Coronary artery (tissue), 2 donors: ENCODE data around the gene SULT1C3.

ENCODE experiments used
- DNase-seq: peaks from one replicate; pipeline ENCODE4 v3.0.0-alpha.2; 2017; ENCODE audit warnings: low spot score
- H3K27ac ChIP-seq, 2 donors: fragments of 200-600 bp; sonication (generic); one replicate each; pipeline ENCODE4 v1.5.1; 2016 to 2019
- H3K4me3 ChIP-seq: fragments of 200-600 bp; sonication (generic); 2 replicates; pipeline ENCODE4 v1.5.1; 2016; ENCODE audit warnings: mild to moderate bottlenecking, moderate library complexity
- TF ChIP-seq, protein P1 (sequence below): fragments of 200-600 bp; sonication (generic); IDR thresholded peaks from one replicate; pipeline ENCODE4 v1.5.1; 2019; ENCODE audit warnings: antibody characterized with exemption

SULT1C3 gene

DNA sequence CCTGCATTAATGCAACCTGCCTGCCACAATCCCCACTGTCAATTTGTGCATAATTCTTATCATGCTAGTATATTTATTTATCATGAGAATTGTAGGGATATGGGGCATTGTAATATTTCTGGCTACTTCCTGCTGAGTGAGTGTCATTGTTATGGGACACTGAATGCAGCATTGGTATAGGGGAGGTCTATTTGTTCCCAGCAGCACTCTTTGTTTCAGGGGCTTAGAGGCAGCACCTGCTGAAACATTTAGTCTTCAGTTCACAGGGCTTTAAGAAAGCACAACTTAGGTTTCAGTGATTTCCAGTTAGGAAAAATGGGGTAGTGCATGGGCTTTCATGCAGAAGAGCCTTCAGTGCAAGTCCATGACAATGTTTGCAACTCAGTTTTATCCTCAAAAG, 23.6 kb downstream of the SULT1C3 start:
- no peak overlapping the region for H3K27ac ChIP-seq
- DNase-seq: no peak
- TF ChIP-seq, protein P1, sequence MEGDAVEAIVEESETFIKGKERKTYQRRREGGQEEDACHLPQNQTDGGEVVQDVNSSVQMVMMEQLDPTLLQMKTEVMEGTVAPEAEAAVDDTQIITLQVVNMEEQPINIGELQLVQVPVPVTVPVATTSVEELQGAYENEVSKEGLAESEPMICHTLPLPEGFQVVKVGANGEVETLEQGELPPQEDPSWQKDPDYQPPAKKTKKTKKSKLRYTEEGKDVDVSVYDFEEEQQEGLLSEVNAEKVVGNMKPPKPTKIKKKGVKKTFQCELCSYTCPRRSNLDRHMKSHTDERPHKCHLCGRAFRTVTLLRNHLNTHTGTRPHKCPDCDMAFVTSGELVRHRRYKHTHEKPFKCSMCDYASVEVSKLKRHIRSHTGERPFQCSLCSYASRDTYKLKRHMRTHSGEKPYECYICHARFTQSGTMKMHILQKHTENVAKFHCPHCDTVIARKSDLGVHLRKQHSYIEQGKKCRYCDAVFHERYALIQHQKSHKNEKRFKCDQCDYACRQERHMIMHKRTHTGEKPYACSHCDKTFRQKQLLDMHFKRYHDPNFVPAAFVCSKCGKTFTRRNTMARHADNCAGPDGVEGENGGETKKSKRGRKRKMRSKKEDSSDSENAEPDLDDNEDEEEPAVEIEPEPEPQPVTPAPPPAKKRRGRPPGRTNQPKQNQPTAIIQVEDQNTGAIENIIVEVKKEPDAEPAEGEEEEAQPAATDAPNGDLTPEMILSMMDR: no peak
- no peak overlapping the region for H3K4me3 ChIP-seq

DNA sequence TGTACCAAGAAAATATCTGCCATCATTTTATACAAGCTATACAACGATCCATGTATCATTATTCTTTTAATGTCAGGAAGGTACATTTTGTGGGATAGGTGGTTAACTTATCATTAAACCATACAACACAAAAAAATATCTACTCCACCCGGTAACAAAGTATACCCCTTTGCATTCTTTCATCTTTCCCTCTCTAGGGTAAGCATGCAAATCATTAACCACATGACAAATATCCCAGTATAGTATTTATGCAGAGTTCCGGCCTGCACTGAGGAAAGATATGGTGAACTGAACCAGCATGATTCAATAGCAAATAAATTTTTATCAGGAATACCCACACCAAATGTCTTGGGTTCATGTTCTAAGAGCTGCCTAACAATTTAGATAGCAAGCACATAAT, 26.4 kb downstream of the SULT1C3 start:
- H3K4me3 ChIP-seq: no peak overlapping the region
- TF ChIP-seq, protein P1: no peak
- no peak for DNase-seq
- no peak overlapping the region for H3K27ac ChIP-seq

DNA sequence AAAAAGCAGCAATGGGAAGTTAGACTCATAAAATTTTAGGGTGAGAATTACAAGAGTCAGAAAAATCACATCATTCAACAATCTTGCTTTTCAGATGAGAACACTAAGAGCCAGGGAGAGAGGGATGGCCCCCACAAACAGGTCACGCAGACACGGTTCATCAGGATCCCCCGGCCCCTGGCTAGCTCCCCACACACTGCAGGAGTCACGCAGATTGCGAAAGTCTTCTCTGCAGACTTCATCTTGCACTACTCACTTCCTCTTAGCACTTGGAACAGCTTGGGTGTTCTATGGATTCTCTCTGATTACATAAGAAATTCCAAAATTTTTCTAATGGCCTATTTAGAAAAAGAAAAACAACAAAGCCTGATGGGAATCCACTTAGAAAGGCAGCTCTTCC, 27.3 kb downstream of the SULT1C3 start:
- no peak for DNase-seq
- H3K4me3 ChIP-seq: no peak overlapping the region
- H3K27ac ChIP-seq: no peak overlapping the region
- TF ChIP-seq, protein P1: no peak

DNA sequence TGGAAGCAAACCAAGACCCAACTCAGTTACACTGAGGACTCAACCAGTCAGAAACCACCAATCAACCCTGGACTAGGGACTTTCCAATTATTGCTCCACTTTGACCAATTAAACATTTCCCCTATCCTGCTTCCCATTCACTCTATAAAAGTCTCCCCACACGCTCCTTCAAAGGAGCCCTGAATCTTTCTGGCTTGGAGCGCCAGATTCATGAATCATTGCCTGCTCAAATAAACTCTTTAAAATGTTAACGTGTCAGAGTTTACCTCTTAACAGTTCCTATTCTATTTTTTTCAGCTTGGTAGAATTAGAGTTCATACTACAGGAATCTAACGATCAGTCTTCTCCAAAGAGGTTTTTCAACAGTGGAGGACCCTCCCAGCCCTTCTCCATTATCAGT, 28.2 kb downstream of the SULT1C3 start:
- no peak for DNase-seq
- no peak overlapping the region for H3K27ac ChIP-seq
- TF ChIP-seq, protein P1: no peak
- H3K4me3 ChIP-seq: no peak overlapping the region

DNA sequence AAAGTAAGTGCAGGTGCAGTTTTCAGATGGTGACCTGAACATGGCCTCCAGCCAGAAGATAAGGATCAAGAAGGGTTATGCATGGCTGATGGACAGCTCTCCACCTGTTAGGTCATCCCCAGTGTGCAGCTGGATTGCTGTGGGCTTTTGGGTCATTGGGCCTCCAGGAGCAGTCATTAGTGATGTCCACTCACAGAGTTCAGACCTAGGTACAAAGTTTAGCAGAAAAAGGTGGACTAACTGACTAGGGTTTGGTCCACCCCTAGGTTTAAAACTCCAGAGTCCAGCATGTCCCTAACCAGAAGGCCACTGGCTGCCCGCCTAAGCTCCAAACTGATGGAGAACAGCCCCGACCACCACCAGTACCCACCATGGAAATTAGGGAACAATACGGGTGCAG, 30.6 kb downstream of the SULT1C3 start:
- TF ChIP-seq, protein P1: no peak
- Histone ChIP-seq H3K27ac (no peak overlapping the region), H3K4me3 (no peak overlapping the region)
- DNase-seq: no peak

DNA sequence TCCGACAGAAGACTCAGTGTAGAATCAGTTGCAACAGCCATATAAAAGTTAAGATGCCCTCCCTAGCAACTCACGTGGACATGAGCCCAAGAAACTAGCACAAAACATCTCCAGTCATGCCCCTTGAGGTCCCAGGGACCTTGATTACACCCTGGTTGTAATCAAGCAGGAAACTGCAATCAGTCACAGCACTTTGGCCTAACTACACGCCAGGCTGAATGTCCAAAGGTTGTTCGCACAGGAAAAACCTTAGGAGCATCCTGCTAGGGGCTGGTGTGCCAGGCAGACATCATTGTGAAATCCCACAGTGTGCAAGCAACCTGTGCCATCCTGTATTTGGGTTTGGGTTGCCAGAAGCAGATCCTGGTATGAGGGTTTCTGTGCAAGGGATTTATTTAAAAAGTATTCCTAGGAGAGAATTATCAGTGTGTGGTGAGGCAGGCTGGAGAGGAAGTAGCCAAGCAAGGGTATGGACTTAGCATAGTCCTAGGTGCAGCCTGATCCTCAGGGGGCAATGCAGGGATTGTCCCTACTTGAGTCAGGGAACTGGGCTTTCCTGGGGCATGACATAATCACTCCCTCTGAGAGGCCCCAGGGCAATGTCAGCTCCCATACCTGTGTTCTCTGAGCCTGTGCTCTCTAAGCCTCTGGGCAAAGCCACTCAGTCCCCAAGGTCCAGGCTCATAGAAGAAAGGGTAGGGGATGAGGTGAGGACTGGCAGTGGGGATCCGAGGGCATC, 31.2 kb downstream of the SULT1C3 start:
- no peak for DNase-seq
- Histone ChIP-seq H3K4me3 (no peak overlapping the region), H3K27ac (no peak overlapping the region)

More for the DNA sequence above, 31.2 kb downstream of the SULT1C3 start:
- TF ChIP-seq, protein P1: no peak
